Rectal smooth muscle tissue (tissue), 1 donor: ENCODE measurements around the gene CDK2AP2.

ENCODE experiments used
- H3K27ac ChIP-seq: one replicate; pipeline ENCODE4 v1.7.0; 2013; ENCODE audit warnings: low read depth, low read length, inconsistent platforms
- H3K27me3 ChIP-seq: one replicate; pipeline ENCODE4 v1.7.0; 2013; ENCODE audit warnings: low read length; ENCODE audit not compliant: control insufficient read depth, insufficient read depth
- H3K36me3 ChIP-seq: one replicate; pipeline ENCODE4 v1.7.0; 2013; ENCODE audit warnings: low read length; ENCODE audit not compliant: control insufficient read depth, insufficient read depth
- H3K4me1 ChIP-seq: one replicate; pipeline ENCODE4 v1.7.0; 2013; ENCODE audit warnings: low read length; ENCODE audit not compliant: control insufficient read depth, insufficient read depth
- H3K4me3 ChIP-seq: one replicate; pipeline ENCODE4 v1.7.0; 2013; ENCODE audit warnings: low read length
- H3K9ac ChIP-seq: one replicate; pipeline ENCODE4 v1.7.0; 2013; ENCODE audit warnings: low read length

CDK2AP2 gene

GRCh38 chr11:67538823-67539505, 31.0 kb upstream of the CDK2AP2 start:
- Histone ChIP-seq H3K4me3 (no peak overlapping the region), H3K36me3 (no peaks in the 10 kb centered on the region), H3K27ac (no peak overlapping the region), H3K27me3 (no peaks in the 10 kb centered on the region), H3K9ac (no peak overlapping the region), H3K4me1 (no peaks in the 10 kb centered on the region)

- Histone ChIP-seq H3K4me3 (no peak overlapping the region), H3K9ac (no peak overlapping the region), H3K4me1 (no peaks in the 10 kb centered on the region), H3K36me3 (no peaks in the 10 kb centered on the region), H3K27ac (no peak overlapping the region), H3K27me3 (no peaks in the 10 kb centered on the region)
Measured at GRCh38 chr11:67538306-67538705, 30.3 kb upstream of the CDK2AP2 start.

- Histone ChIP-seq H3K4me1 (no peaks in the 10 kb centered on the region), H3K9ac (no peak overlapping the region), H3K27ac (no peak overlapping the region), H3K36me3 (no peaks in the 10 kb centered on the region), H3K4me3 (no peak overlapping the region), H3K27me3 (no peaks in the 10 kb centered on the region)
Measured at GRCh38 chr11:67535561-67535960, 27.6 kb upstream of the CDK2AP2 start.

- Histone ChIP-seq H3K36me3 (no peaks in the 10 kb centered on the region), H3K27ac (no peak overlapping the region), H3K4me3 (no peak overlapping the region), H3K4me1 (no peaks in the 10 kb centered on the region), H3K27me3 (no peaks in the 10 kb centered on the region), H3K9ac (no peak overlapping the region)
Measured at GRCh38 chr11:67534070-67534679, 26.2 kb upstream of the CDK2AP2 start.

GRCh38 chr11:67532889-67533288, 24.9 kb upstream of the CDK2AP2 start:
- no peak overlapping the region for H3K4me3 ChIP-seq
- no peak overlapping the region for H3K27ac ChIP-seq
- H3K4me1 ChIP-seq, result no peaks in the 10 kb centered on the region
- no peaks in the 10 kb centered on the region for H3K27me3 ChIP-seq
- no peak overlapping the region for H3K9ac ChIP-seq
- H3K36me3 ChIP-seq, result no peaks in the 10 kb centered on the region

- Histone ChIP-seq H3K27me3 (no peaks in the 10 kb centered on the region), H3K36me3 (no peaks in the 10 kb centered on the region), H3K4me1 (no peaks in the 10 kb centered on the region), H3K4me3 (no peak overlapping the region), H3K9ac (no peak overlapping the region), H3K27ac (no peak overlapping the region)
Measured at GRCh38 chr11:67530282-67530592, 22.3 kb upstream of the CDK2AP2 start.

GRCh38 chr11:67528376-67528775, 20.4 kb upstream of the CDK2AP2 start:
- Histone ChIP-seq H3K36me3 (no peaks in the 10 kb centered on the region), H3K27ac (no peak overlapping the region), H3K9ac (no peak overlapping the region), H3K4me3 (no peak overlapping the region), H3K27me3 (peaks cover 3% of the 10 kb centered on the region), H3K4me1 (no peaks in the 10 kb centered on the region)

- Histone ChIP-seq H3K9ac (no peak overlapping the region), H3K27ac (no peak overlapping the region), H3K36me3 (no peaks in the 10 kb centered on the region), H3K27me3 (peaks cover 3% of the 10 kb centered on the region), H3K4me1 (no peaks in the 10 kb centered on the region), H3K4me3 (no peak overlapping the region)
Measured at GRCh38 chr11:67525275-67525976, 17.5 kb upstream of the CDK2AP2 start.

GRCh38 chr11:67524480-67524808, 16.5 kb upstream of the CDK2AP2 start:
- Histone ChIP-seq H3K9ac (no peak overlapping the region), H3K27ac (no peak overlapping the region), H3K36me3 (no peaks in the 10 kb centered on the region), H3K4me3 (no peak overlapping the region), H3K27me3 (peaks cover 3% of the 10 kb centered on the region), H3K4me1 (no peaks in the 10 kb centered on the region)

- Histone ChIP-seq H3K4me3 (no peak overlapping the region), H3K4me1 (no peaks in the 10 kb centered on the region), H3K9ac (no peak overlapping the region), H3K27ac (no peak overlapping the region), H3K27me3 (peaks cover 3% of the 10 kb centered on the region), H3K36me3 (no peaks in the 10 kb centered on the region)
Measured at GRCh38 chr11:67523556-67524479, 15.9 kb upstream of the CDK2AP2 start.

GRCh38 chr11:67522844-67523555, 15.0 kb upstream of the CDK2AP2 start, which contains the start of gene CABP2:
CABP2 (minus strand) TSS chr11:67523446; CDS start chr11:67523326, 120 bp downstream.
- H3K27ac ChIP-seq, result no peak within 1 kb of the TSS
- no peaks in the 10 kb centered on the region for H3K36me3 ChIP-seq
- H3K27me3 ChIP-seq, result peaks cover 3% of the 10 kb centered on the region
- no peak within 1 kb of the TSS for H3K4me3 ChIP-seq
- H3K4me1 ChIP-seq, result no peaks in the 10 kb centered on the region
- H3K9ac ChIP-seq, result no peak within 1 kb of the TSS

- Histone ChIP-seq H3K4me1 (no peaks in the 10 kb centered on the region), H3K36me3 (no peaks in the 10 kb centered on the region), H3K4me3 (no peak overlapping the region), H3K27me3 (peaks cover 3% of the 10 kb centered on the region), H3K9ac (no peak overlapping the region), H3K27ac (no peak overlapping the region)
Measured at GRCh38 chr11:67522338-67522737, 14.4 kb upstream of the CDK2AP2 start.
